Measurements from ENCODE around the gene GPR119.

Gene GPR119

DNA sequence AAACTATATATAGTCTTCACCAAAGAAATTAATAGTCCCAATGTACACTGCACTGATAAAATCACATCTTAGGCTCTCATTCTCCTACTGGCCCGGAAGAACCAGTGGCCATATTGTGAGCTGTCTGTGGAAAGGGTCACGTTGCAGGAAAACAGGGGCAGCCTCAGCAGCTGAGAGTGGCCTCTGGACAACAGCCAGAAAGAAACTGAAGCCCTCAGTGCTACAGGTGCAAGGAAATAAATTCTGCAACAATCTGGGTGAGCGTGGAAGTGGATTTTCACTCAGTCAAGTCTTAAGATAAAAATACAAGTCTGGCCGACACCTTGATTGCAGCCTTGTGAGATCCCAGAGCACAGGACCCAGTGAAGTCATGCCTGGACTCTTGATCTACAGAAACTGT, 48.9 kb downstream of the GPR119 start:
- H3K4me3 ChIP-seq (ENCODE audit: low read length) = no peak overlapping the region
- H3K27me3 ChIP-seq (ENCODE audit: control insufficient read depth, insufficient read depth, low read length) = no peaks in the 10 kb centered on the region
- H3K9ac ChIP-seq (ENCODE audit: low read length) = no peak overlapping the region
- no peaks in the 10 kb centered on the region for H3K4me1 ChIP-seq (ENCODE audit: control insufficient read depth, insufficient read depth, low read length)
- H3K36me3 ChIP-seq (ENCODE audit: control insufficient read depth, insufficient read depth, low read length) = no peaks in the 10 kb centered on the region
- no peaks in the 10 kb centered on the region for H3K9me3 ChIP-seq (ENCODE audit: control insufficient read depth, low read length)

Measured in mucosa of stomach (tissue), 1 donor.